SH-SY5Y (cell line): ENCODE data around the gene ARRDC5.

Source experiments
- GATA2 ChIP-seq: IDR thresholded peaks from 2 replicates; pipeline ENCODE4 v1.6.1; 2011; ENCODE audit warnings: mild to moderate bottlenecking, low read depth, low read length
- GATA3 ChIP-seq: IDR thresholded peaks from 2 replicates; pipeline ENCODE4 v1.6.1; 2011; ENCODE audit warnings: low read depth, mild to moderate bottlenecking, low read length, moderate library complexity

DNA sequence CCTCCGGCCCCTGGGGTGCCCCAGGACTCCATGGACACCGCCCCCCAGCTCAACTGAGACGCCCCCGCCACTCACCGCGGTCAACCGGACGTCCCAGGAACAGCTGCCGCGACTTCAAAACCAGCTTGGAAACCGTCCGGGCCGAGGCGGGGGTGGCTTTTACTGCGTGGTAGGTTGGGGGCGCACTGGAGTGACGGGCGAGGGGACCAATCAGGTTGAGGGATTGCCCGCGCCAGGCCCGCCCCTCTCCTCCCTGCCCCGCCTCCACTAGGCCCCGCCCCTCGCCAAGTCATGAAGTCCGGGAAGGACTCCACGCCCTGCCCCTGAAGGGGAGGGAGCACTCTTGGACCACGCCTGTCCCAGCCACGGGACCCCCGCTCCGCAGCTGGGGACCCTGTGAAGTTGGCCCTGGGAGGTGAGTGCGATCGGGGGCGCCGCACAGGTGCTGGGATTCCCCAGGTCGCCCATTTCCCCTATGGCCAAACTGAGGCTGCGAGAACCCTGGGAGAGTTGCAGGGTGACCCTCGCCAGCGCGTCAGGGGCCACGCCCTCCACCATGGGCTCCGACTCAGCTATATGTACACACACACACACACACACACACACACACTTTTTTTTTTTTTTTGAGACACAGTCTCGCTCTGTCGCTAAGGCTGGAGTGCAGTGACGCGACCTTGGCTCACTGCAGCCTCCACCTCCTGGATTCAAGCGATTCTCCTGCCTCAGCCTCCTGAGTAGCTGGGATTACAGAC lies 35.0 kb downstream of the ARRDC5 start, which contains the start of gene PLIN3:
- TF ChIP-seq GATA2: no peak
- TF ChIP-seq GATA3: no peak
